Tibial nerve (tissue), 4 donors: ENCODE data around the gene KSR1. TPM values are rescaled to one million over a fixed set of nuclear protein-coding genes. Genes with fewer than 3 reads are reported as not detected.

Experiments
- DNase-seq, 2 donors: peaks; one replicate each; pipeline ENCODE4 v3.0.0-alpha.2; 2019; ENCODE audit warnings: low spot score in 2 of 2
- H3K27ac ChIP-seq, 4 donors: fragments of 200-600 bp; sonication (generic) in 3 of 4; one replicate each; pipeline ENCODE4 v1.5.1; 2017 to 2019; ENCODE audit warnings: mild to moderate bottlenecking in 1 of 4
- H3K27me3 ChIP-seq, 2 donors: fragments of 200-600 bp; sonication (generic) in 1 of 2; one replicate each; pipeline versions ENCODE4 v1.5.1 to v1.6.0; 2017 to 2019
- H3K36me3 ChIP-seq, 3 donors: fragments of 200-600 bp; sonication (generic); one replicate each; pipeline ENCODE4 v1.5.1; 2018 to 2019
- H3K4me1 ChIP-seq, 4 donors: fragments of 200-600 bp; sonication (generic) in 3 of 4; one replicate each; pipeline ENCODE4 v1.5.1; 2017 to 2019
- H3K4me3 ChIP-seq, 4 donors: fragments of 200-600 bp; sonication (generic) in 3 of 4; one replicate each; pipeline ENCODE4 v1.5.1; 2017 to 2019; ENCODE audit warnings: mild to moderate bottlenecking in 1 of 4, moderate library complexity in 1 of 4
- H3K9me3 ChIP-seq, 4 donors: fragments of 200-600 bp; sonication (generic) in 3 of 4; one replicate each; pipeline ENCODE4 v1.5.1; 2017 to 2019
- CTCF ChIP-seq, 5 experiments: fragments of 200-600 bp in 3 of 5; fragments of 450-650 bp in 2 of 5; sonication (generic) in 3 of 5; IDR thresholded peaks; one replicate each; pipeline ENCODE4 v1.5.1; 2016 to 2019; ENCODE audit warnings: antibody characterized with exemption in 5 of 5, mild to moderate bottlenecking in 3 of 5, moderate library complexity in 2 of 5
- EP300 ChIP-seq, 2 donors: sonication (generic); formaldehyde crosslinking; IDR thresholded peaks; one replicate each; pipeline ENCODE4 v1.6.1; 2017; ENCODE audit warnings: antibody characterized with exemption in 2 of 2, mild to moderate bottlenecking in 1 of 2
- POLR2A ChIP-seq, 2 donors: fragments of 450-650 bp; IDR thresholded peaks; one replicate each; pipeline ENCODE4 v1.6.1; 2017; ENCODE audit warnings: antibody characterized with exemption in 2 of 2, mild to moderate bottlenecking in 2 of 2, moderate library complexity in 2 of 2
- WGBS, 2 donors: methylation state at CpG; one replicate each; pipeline ENCODE4 v1.1.5; 2018; 5-methylcytosine and 5-hydroxymethylcytosine counted together
- total RNA-seq, 4 donors: library from RNA; depleted of rRNA; stranded (reverse); fragments of >200 nt; gene quantifications; one replicate each; pipeline ENCODE4 v1.1.0, GENCODE V29; 2016

KSR1 gene
- total RNA-seq, 4 donors from 2014 or later = 45.1 to 110 (median 54.2) TPM

- WGBS, 2 donors = 71 to 74% methylated on average over 11 to 12 of the region's 12 CpGs
- DNase-seq = no peak
- Histone ChIP-seq H3K9me3 (no peaks in the 10 kb centered on the region), H3K27me3 (no peaks in the 10 kb centered on the region), H3K27ac (peak overlapping the region in 3 of 4 donors; percentile 5 to 69 (median 22)), H3K4me1 (peaks cover 0 to 88% (median 63%) of the 10 kb centered on the region in 4 donors), H3K4me3 (no peak overlapping the region), H3K36me3 (no peaks in the 10 kb centered on the region)
- no peak for TF ChIP-seq EP300 (IDR thresholded peaks at IDR 0.05)
- TF ChIP-seq POLR2A (IDR thresholded peaks at IDR 0.05) = no peak
- TF ChIP-seq CTCF (IDR thresholded peaks at IDR 0.05) = no peak
Measured at GRCh38 chr17:27535178-27535928, 79.1 kb downstream of the KSR1 start.

GRCh38 chr17:27535975-27536374 lies 79.7 kb downstream of the KSR1 start:
- Histone ChIP-seq H3K4me1 (peaks cover 0 to 91% (median 68%) of the 10 kb centered on the region in 4 donors), H3K36me3 (no peaks in the 10 kb centered on the region), H3K27ac (peak overlapping the region in 3 of 4 donors; percentile 22 to 69 (median 59)), H3K27me3 (no peaks in the 10 kb centered on the region), H3K4me3 (no peak overlapping the region), H3K9me3 (no peaks in the 10 kb centered on the region)
- WGBS, 2 donors = 44 to 49% methylated on average over 7 of the region's 7 CpGs
- DNase-seq = no peak
- no peak for TF ChIP-seq CTCF (IDR thresholded peaks at IDR 0.05)
- TF ChIP-seq EP300 (IDR thresholded peaks at IDR 0.05) = no peak
- TF ChIP-seq POLR2A (IDR thresholded peaks at IDR 0.05) = no peak

DNA sequence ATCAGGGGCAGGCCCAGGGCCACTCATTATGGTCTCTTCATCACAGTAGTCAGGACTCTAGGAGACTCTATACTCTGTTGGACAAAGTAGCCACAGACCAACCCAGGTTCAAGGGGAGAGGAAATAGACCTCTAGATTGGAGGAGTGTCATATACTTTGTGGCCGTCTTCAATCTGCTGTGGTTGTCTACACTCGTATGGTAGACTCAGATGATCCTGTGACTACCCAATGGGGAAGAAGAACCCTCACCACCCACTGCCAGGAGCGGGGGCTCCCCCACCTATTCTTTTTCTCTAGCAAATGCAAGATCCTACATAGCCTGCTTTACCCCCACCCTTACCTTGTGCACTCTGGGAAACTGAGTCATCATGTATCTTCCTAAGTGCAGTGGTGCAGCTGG lies 80.5 kb downstream of the KSR1 start:
- H3K9me3 ChIP-seq = no peaks in the 10 kb centered on the region
- no peak for TF ChIP-seq EP300 (IDR thresholded peaks at IDR 0.05)
- TF ChIP-seq POLR2A (IDR thresholded peaks at IDR 0.05) = no peak
- no peak for TF ChIP-seq CTCF (IDR thresholded peaks at IDR 0.05)
- no peaks in the 10 kb centered on the region for H3K27me3 ChIP-seq
- H3K27ac ChIP-seq = peak overlapping the region in 2 of 4 donors; percentile 42 to 69
- no peak for DNase-seq
- H3K4me1 ChIP-seq = peaks cover 0 to 91% (median 71%) of the 10 kb centered on the region in 4 donors
- no peaks in the 10 kb centered on the region for H3K36me3 ChIP-seq
- WGBS, 2 donors = 88 to 92% methylated on average over 3 of the region's 3 CpGs
- no peak overlapping the region for H3K4me3 ChIP-seq

- 62 to 73% methylated on average over 10 to 11 of the region's 11 CpGs for WGBS, 2 donors
- Histone ChIP-seq H3K4me3 (no peak overlapping the region), H3K9me3 (no peaks in the 10 kb centered on the region), H3K36me3 (no peaks in the 10 kb centered on the region), H3K27me3 (no peaks in the 10 kb centered on the region), H3K27ac (peak overlapping the region in 3 of 4 donors; percentile 48 to 86 (median 57)), H3K4me1 (peaks cover 0 to 77% (median 63%) of the 10 kb centered on the region in 4 donors)
- no peak for TF ChIP-seq CTCF (IDR thresholded peaks at IDR 0.05)
- TF ChIP-seq EP300 (IDR thresholded peaks at IDR 0.05) = peak in 1 of 2 donors; percentile 39
- TF ChIP-seq POLR2A (IDR thresholded peaks at IDR 0.05) = no peak
- no peak for DNase-seq
Measured at GRCh38 chr17:27538156-27538955, 82.1 kb downstream of the KSR1 start.

GRCh38 chr17:27539152-27539551 lies 82.9 kb downstream of the KSR1 start:
- Histone ChIP-seq H3K4me3 (no peak overlapping the region), H3K9me3 (no peaks in the 10 kb centered on the region), H3K27ac (peak overlapping the region in 3 of 4 donors; percentile 48 to 86 (median 57)), H3K4me1 (peaks cover 0 to 70% (median 56%) of the 10 kb centered on the region in 4 donors), H3K36me3 (no peaks in the 10 kb centered on the region), H3K27me3 (no peaks in the 10 kb centered on the region)
- 88 to 95% methylated on average over 8 of the region's 8 CpGs for WGBS, 2 donors
- no peak for TF ChIP-seq EP300 (IDR thresholded peaks at IDR 0.05)
- no peak for TF ChIP-seq POLR2A (IDR thresholded peaks at IDR 0.05)
- no peak for TF ChIP-seq CTCF (IDR thresholded peaks at IDR 0.05)
- no peak for DNase-seq
